ENCODE data around the gene CCNY.

Gene CCNY

DNA sequence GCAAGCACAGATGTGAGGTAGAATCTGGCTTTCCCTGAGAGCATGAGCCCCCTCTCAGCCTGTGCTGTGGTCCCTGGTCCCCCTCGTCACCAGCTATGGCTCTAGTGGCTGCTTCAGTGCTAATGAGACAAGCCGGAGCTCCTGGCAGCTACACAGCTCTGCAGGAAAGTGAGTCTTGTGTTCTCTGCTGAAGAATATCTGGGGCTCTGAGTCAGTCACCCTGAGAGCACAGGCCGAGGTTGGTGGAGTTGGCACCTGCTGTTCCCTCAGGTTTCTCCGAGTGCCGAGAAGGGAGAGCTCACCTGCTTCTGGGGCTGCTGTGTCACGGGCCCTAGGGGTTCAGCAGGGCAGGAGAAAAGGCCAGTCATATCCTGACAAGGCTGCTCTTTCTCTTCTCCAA is 231.6 kb downstream of the CCNY start:
- no peak for DNase-seq

DNA sequence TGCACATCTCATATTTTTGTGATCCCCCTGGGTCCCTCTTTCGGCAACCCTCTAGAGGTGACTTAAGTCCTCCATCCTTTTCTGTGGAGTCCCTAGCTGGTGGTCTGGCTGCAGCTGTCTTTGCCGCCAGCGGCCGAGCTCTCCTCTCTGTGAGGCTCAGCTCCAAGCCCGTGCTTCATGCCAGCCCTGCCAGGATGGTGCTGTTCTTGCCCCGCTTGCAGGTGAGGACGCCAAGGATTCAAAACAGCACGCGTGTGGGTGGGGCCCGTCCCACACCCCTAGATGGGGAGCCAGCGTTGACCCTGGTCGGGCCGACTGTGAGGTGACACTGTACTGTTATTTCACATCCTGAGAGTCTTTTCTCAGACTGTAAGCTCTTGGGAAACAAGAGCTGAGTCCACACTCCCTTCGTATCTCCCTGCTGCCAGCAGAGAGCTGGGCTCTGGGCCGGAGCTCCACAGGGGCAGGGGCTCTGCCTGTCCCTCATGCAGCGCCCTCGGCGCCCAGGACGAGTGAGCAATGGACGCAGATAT is 232.2 kb downstream of the CCNY start:
- no peak for DNase-seq

GRCh38 chr10:35569111-35569707 is 232.9 kb downstream of the CCNY start:
- DNase-seq, result no peak

GRCh38 chr10:35569836-35570235 is 233.5 kb downstream of the CCNY start:
- DNase-seq, result no peak

GRCh38 chr10:35570397-35570796 is 234.1 kb downstream of the CCNY start:
- DNase-seq, result no peak

- DNase-seq, result no peak
Observed at GRCh38 chr10:35572583-35572982, 236.3 kb downstream of the CCNY start.

DNA sequence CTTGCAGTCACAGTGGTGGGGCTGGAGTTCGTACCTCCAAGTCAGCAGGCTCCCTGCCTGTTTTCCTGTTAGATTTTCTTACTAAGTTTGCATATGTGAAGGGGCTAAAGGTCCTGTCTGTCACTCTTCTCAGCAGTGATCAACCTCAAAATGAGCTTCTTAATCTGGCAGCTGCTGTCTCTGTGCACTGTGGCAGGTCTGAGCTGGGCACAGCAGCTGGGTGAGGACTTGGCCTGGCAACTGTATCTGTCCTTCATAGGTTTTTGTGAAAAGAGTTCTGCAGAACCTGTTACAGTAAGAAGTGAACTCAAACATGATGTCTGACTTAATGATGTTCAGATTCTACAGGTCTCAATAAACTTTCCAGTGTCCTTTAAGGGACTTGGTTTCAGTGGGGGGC is 237.5 kb downstream of the CCNY start:
- no peak for DNase-seq

DNA sequence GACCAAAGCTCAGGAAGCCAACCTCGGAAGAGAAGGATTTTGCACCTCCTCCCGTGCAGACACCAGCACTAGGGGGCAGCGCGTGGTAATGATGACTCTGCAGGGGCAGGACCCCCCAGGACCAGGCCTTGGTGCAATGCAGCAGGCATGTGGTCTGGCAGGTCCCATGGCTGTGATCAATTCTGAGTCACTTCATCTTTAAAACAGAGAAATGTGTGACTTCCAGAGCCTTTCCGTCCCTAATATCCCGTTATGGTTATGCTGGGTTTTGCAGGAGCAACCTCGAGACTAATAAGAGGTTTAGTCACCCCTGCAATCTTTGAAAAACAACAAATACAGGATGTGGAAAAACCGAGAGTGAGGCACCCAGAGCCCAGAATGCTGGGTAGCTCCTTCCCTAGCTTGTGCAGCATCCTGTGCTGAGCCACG is 238.6 kb downstream of the CCNY start:
- no peak for DNase-seq

DNA sequence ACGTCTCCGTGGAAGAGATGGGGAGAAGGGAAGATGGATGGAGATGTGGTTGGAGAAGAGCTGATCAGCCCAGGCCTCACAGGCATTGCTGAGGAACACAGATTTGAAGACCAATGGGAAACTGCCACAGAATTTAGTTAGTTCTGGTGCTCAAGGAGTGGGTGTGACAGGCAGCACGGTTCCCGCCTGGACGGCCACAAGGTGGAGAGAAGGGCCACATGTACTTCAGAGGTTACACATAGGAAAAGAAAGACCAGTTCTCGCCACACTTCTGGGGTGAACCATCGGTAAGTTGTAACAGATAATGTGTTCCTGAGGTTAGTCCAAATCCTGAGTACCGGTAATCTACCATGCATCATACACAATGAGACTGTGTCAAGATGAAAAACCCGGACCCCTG is 239.3 kb downstream of the CCNY start:
- DNase-seq, result no peak

DNA sequence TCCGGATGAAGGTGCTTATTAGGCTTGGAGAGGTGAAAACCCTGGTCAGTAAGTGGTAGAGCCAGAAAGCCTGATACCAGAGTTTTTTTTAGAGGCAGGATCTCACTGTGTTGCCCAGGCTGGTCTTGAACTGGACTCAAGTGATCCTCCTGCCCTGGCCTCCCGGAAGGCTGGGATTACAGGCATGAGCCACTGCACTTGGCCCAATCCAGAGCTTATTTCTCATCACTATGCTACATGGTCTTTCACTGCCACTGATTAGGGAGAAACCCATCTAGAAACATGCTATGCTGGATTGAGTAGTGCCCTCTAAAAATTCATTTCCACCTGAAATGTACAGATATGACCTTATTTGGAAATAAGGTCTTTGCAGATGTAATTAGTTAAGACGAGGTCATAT is 240.4 kb downstream of the CCNY start:
- no peak for DNase-seq

GRCh38 chr10:35577926-35578617 is 241.8 kb downstream of the CCNY start:
- DNase-seq, result no peak

GRCh38 chr10:35578618-35578956 is 242.3 kb downstream of the CCNY start:
- DNase-seq, result no peak

DNA sequence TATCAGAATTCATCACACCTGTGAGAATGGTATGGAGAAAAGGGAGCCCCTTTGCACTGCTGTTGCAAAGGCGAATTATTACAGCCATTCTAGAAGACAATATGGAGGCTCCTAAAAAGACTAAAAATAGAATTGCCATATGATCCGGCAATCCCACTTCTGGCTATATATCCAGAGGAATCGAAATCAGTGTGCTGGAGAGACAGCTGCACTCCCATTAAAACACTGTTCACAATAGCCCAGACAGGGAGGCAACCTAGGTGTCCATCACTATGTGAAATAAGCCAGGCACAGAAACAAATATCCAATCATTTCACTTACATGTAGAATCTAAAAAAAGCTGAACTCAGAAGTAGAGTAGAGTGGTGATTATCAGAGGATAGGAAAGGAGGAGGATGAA is 242.8 kb downstream of the CCNY start:
- no peak for DNase-seq

GRCh38 chr10:35579726-35580422 is 243.6 kb downstream of the CCNY start:
- DNase-seq, result no peak

DNA sequence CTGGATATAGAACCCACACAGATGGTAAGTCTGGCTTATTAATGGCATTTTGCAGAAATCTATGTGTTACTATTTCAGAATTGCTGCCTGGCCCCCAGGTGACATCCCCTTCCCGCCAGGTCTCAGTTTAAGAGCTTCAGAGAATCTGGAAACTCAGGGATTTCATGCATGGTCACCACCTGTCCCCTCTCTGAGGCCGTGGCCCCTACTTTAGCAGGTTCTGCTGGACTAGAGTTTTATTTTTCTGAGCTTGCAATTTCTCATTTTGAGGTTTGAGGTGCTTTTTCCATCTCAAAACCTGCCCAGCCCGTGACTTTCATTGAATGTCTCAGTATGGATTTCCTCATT is 244.1 kb downstream of the CCNY start:
- DNase-seq, result no peak

DNA sequence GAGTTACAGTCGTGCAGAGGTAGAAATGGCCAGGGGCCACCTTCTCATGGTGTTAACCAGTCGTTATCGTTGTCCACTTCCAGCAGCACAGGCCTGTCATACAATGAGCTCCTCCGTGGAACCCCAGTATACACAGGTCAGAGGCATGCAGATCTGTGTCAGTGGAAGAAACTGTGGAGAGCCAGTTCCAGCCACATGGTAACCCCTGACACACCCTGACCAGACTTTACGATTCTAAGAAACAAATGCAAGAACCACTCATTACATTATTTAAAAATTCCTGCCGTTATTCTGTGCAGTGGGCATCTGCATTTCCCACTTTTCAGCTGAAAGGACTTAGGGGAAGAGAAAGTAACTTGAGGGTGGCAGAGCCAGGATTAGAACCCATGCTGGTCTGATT is 245.3 kb downstream of the CCNY start:
- no peak for DNase-seq

- DNase-seq, result no peak
Observed at GRCh38 chr10:35584946-35585345, 248.6 kb downstream of the CCNY start.

- no peak for DNase-seq
Observed at GRCh38 chr10:35585356-35585755, 249.0 kb downstream of the CCNY start.

DNA sequence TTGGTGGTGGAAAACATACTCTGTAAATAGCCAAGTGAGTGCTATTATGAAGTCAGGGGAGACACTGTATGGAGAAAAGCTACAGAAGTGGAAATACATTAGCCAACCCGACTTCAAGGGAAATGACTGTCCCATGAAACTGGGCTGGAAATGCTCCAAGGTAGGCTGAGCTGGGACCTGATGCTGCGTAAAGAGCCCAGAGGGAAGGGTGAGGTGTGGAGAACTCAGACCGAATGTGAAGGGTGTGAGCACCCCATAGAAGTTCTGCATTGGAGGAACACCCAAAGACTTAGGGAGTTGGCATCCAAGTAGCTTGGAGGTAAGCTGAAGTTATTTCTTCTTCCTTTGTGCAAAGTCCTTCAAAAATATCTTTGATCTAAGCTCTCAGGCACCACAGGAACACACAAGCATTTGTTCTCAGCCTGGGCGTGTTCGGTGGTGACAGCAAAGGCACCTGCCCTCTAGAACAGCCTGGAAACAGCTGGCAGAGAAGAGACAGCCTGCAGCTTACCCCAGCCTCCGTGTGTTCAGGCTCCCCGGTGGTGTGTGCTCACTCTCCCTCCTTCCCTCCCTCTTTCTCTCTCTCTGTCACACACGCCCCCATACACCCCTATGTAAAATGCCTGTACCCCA is 249.7 kb downstream of the CCNY start:
- no peak for DNase-seq

DNA sequence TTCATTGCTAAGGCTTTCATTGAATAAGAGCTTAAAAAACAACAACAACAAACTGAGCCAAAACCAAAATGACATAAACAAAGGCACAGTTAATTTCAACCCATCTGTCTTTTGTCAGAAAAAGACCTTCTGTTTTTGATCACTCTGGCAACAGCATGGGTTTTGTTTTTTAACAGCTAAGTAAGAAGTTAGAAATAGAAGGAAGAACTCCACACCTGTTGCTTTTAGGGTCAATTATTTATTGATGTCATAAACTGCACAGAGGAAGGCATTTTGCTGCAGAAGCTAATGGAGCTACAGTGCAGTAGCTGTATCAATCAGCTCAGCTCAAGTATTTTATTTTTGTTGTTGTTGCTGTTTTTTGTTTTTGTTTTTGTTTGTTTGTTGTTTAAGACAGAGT is 252.5 kb downstream of the CCNY start:
- DNase-seq, result no peak

GRCh38 chr10:35592441-35592840 is 256.1 kb downstream of the CCNY start:
- DNase-seq, result no peak

DNA sequence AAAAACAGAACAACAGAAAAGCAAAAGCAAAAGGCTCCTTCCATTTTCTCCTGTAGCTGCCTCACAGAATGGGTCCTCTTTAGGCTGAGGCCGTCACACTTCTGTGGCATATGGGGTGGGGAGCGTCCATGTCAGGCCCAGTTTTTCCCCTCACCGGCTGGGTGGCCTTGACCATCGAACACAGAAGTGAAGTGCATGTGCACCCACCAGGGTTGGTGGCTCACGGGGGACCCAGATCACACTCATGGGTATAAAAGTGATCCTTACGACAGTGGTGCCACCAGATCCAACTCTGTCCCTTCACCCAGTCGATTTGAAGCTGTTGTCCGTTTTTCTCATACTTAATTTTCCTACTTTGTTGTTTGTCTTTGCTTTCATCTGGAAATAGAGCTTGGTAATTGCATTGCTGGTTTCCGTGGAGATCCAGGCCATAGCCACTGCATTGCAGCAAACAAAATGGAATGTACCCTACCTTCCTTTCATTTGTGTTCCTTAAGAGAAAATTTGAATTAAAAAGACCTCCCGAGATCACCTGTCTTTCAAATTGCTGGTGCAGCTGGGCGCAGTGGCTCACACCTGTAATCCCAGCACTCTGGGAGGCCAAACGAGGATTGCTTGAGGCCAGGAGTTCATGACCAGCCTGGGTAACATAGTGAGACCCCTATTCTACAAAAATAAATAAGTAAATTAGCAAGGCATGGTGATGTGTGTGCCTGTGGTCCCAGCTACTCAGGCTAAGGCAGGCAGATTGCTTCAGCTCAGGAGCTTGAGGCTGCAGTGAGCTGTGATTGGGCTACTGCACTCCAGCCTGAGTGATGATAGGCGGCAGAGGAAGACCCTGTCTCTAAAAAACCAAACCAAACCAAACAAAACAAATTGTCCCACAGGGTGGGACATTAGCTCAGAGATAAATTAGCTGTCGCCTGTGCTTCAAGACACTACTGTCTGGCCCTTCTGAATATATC is 258.1 kb downstream of the CCNY start:
- no peak for DNase-seq

DNA sequence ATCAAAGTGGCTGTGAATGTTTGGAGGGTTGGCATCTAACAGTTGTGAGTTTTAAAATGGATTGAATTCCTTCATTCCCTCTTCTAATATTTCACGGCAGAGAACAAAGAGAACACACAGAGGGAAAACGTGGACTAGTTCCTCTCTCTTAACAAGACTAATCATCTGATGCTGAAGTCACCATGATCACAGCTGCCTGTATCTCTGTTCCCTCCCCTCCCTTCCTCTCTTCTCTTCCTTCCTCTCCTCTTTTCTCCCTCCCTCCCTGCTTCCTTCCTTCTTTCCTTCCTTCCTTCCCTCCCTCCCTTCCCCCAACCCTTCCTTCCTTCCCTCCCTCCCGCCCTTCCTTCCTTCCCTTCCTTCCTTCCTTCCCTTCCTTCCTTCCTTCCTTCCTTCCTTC is 258.8 kb downstream of the CCNY start:
- no peak for DNase-seq
